Esophagus muscularis mucosa (tissue), 4 donors: ENCODE data around the gene MYBBP1A. TPM values are rescaled to one million over a fixed set of nuclear protein-coding genes. Genes with fewer than 3 reads are reported as not detected.
A peak's percentile ranks its signal among the peaks of the same experiment; 100 is the strongest.

Source experiments
- DNase-seq: peaks from one replicate; pipeline ENCODE4 v3.0.0-alpha.2; 2017; ENCODE audit errors: extremely low spot score
- H3K27ac ChIP-seq, 4 donors: fragments of 200-600 bp; sonication (generic); replicated peaks in 1 of 4; 1 replicate in 3 of 4; 2 replicates in 1 of 4; pipeline ENCODE4 v1.5.1; 2016 to 2019; ENCODE audit warnings: mild to moderate bottlenecking in 1 of 4
- H3K27me3 ChIP-seq, 4 donors: fragments of 200-600 bp; sonication (generic); one replicate each; pipeline versions ENCODE4 v1.5.1 to v1.6.0; 2016 to 2019
- H3K36me3 ChIP-seq, 4 donors: fragments of 200-600 bp; sonication (generic); one replicate each; pipeline ENCODE4 v1.5.1; 2016 to 2019
- H3K4me1 ChIP-seq, 4 donors: fragments of 200-600 bp; sonication (generic); one replicate each; pipeline ENCODE4 v1.5.1; 2016 to 2019
- H3K4me3 ChIP-seq, 4 donors: fragments of 200-600 bp; sonication (generic); 1 replicate in 2 of 4; 2 replicates in 2 of 4; pipeline ENCODE4 v1.5.1; 2016 to 2019; ENCODE audit warnings: mild to moderate bottlenecking in 4 of 4, moderate library complexity in 1 of 4
- H3K9me3 ChIP-seq, 4 donors: fragments of 200-600 bp; sonication (generic); 1 replicate in 3 of 4; 2 replicates in 1 of 4; pipeline ENCODE4 v1.5.1; 2016 to 2019
- CTCF ChIP-seq, 3 experiments: fragments of 200-600 bp in 2 of 3; fragments of 450-650 bp in 1 of 3; sonication (generic) in 2 of 3; IDR thresholded peaks; one replicate each; pipeline ENCODE4 v1.5.1; 2017 to 2019; ENCODE audit warnings: antibody characterized with exemption in 3 of 3, mild to moderate bottlenecking in 2 of 3, moderate library complexity in 1 of 3
- EP300 ChIP-seq: sonication (generic); formaldehyde crosslinking; IDR thresholded peaks from one replicate; pipeline ENCODE4 v1.6.1; 2017; ENCODE audit warnings: antibody characterized with exemption
- POLR2A ChIP-seq: fragments of 450-650 bp; IDR thresholded peaks from one replicate; pipeline ENCODE4 v1.6.1; 2017; ENCODE audit warnings: antibody characterized with exemption, moderate library complexity, mild to moderate bottlenecking, low read depth
- POLR2AphosphoS5 ChIP-seq, 2 donors: sonication (generic); formaldehyde crosslinking; IDR thresholded peaks; one replicate each; pipeline ENCODE4 v1.6.1; 2017; ENCODE audit warnings: antibody characterized with exemption in 2 of 2
- WGBS: methylation state at CpG from one replicate; pipeline ENCODE4 v1.1.5; 2018; 5-methylcytosine and 5-hydroxymethylcytosine counted together
- intact Hi-C: fragments of 100-400 bp; cut with DNase I; formaldehyde crosslinking; loops from one replicate; pipeline ENCODE4 v1.15.1; 2023
- total RNA-seq, 4 donors: library from RNA; depleted of rRNA; stranded (reverse); fragments of >200 nt; gene quantifications; one replicate each; pipeline versions ENCODE4 v1.1.0 to v1.2.1, GENCODE V29; 2016

MYBBP1A gene
- total RNA-seq, 4 donors from 2014 or later = 31.6 to 45.4 (median 36.1) TPM

DNA sequence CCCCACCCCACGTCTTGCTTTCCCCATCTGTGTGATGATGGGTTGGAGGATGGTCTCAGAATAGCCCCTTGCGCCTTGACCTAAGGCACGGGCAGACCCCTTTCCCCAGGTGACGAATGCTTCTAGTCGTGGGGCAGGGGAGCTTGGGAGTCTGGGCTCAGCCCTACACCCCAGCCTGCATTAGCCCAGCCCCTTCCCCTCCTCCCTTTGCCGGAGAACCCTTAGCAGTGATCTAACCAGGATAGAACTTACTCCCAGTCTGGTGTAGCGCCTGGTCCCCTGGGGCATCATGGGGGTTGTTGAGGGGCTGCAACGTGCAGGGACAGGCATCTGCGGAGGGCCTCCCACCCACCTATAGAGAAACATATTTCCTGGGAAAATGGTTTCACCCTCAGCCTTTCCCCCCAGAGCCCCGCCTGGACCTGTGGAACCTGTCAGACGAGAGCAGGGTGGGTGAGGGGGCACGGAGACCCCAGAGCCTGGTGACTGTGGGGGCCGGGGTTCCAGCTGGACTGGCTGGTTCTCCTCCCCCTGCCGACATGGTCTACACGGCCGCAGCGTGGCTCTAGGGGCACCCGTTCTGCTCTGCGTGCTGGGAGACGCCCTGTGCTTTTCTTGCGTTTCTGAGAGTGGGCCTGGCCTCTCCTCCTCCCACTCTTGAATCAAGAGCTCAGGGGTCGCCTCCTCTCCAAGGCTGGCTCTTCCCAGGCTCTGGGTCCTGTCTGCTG lies 33.9 kb upstream of the MYBBP1A start:
- Histone ChIP-seq H3K4me3 (no peak overlapping the region), H3K36me3 (no peaks in the 10 kb centered on the region), H3K27me3 (peaks cover 0 to 16% (median 7%) of the 10 kb centered on the region in 4 donors), H3K9me3 (no peaks in the 10 kb centered on the region), H3K4me1 (peaks cover 20 to 48% (median 38%) of the 10 kb centered on the region in 4 donors), H3K27ac (peak overlapping the region in 2 of 4 donors; percentile 4 to 54)
- 84% methylated on average over 13 of the region's 22 CpGs for WGBS
- TF ChIP-seq POLR2A (no peak), POLR2AphosphoS5 (IDR thresholded peaks at IDR 0.05) (no peak), EP300 (no peak), CTCF (IDR thresholded peaks at IDR 0.05) (no peak)
- DNase-seq = no peak
- intact Hi-C loops = loop anchor here (5.0 kb wide), 1 partner anchor 33 kb away; no protein-coding TSS in a partner anchor

DNA sequence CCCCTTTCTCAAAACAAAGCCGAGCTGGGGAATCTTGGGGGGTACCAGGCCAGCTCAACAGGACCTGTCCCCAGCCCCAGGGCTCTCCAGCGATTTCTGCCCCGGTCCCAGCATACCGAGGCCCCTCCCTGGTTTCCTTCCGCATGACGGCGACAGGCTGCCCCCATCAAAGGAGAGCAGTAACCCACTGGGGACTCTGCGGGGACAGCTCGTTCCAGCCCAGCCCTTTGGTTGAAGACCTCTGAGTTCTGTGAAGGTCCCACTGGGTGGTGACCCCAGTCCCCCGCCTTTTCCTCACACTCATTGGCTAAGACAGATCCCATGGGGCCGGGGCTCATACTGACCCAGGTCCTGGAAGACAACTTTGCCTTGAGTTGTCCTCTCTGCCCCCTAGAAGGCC lies 33.2 kb upstream of the MYBBP1A start:
- TF ChIP-seq POLR2AphosphoS5 (IDR thresholded peaks at IDR 0.05) = peak in 1 of 2 donors; percentile 16
- no peak for TF ChIP-seq CTCF (IDR thresholded peaks at IDR 0.05)
- no peak for TF ChIP-seq POLR2A
- Histone ChIP-seq H3K9me3 (no peaks in the 10 kb centered on the region), H3K4me1 (peaks cover 27 to 53% (median 44%) of the 10 kb centered on the region in 4 donors), H3K36me3 (no peaks in the 10 kb centered on the region), H3K27me3 (peaks cover 0 to 23% (median 9%) of the 10 kb centered on the region in 4 donors), H3K27ac (peak overlapping the region; percentile 31 to 80 (median 74)), H3K4me3 (no peak overlapping the region)
- DNase-seq = no peak
- intact Hi-C loops = loop anchor here (5.0 kb wide), 1 partner anchor 34 kb away; no protein-coding TSS in a partner anchor
- 86% methylated on average over 9 of the region's 11 CpGs for WGBS

DNA sequence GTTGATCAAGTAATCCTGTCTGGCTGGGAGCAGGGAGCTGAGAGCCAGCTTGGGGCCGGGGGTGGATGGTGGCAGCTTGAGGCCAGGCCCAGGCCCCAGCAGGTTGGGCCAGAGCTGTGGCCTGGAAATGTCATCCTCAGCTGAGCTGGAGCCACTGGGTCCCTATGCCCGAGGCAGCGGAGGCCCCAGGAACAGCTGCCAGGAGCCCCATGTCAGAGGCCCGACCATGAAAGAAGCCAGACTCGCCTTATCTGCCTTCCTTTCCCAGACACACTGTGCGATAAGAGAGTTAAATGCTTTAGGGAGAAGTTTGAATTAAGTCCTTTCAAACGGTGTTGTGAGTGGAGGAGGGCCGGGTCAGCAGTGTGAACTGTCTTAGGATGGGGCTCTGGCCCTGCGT lies 32.6 kb upstream of the MYBBP1A start:
- H3K4me3 ChIP-seq = peak overlapping the region in 1 of 4 donors; percentile 5
- TF ChIP-seq POLR2AphosphoS5 (IDR thresholded peaks at IDR 0.05) = no peak
- no peak for TF ChIP-seq CTCF (IDR thresholded peaks at IDR 0.05)
- no peak for TF ChIP-seq POLR2A
- no peak for TF ChIP-seq EP300
- WGBS = 65% methylated on average over 9 of the region's 9 CpGs
- H3K4me1 ChIP-seq = peaks cover 28 to 54% (median 45%) of the 10 kb centered on the region in 4 donors
- intact Hi-C loops = loop anchor here (5.0 kb wide), 1 partner anchor 34 kb away; no protein-coding TSS in a partner anchor
- no peaks in the 10 kb centered on the region for H3K9me3 ChIP-seq
- no peaks in the 10 kb centered on the region for H3K36me3 ChIP-seq
- peak overlapping the region; percentile 31 to 80 (median 74) for H3K27ac ChIP-seq
- DNase-seq = no peak
- H3K27me3 ChIP-seq = peaks cover 0 to 29% (median 9%) of the 10 kb centered on the region in 4 donors

- DNase-seq = no peak
- Histone ChIP-seq H3K9me3 (no peaks in the 10 kb centered on the region), H3K4me3 (no peak overlapping the region), H3K27me3 (peaks cover 0 to 35% (median 9%) of the 10 kb centered on the region in 4 donors), H3K4me1 (peaks cover 28 to 56% (median 47%) of the 10 kb centered on the region in 4 donors), H3K27ac (peak overlapping the region; percentile 31 to 80 (median 74)), H3K36me3 (no peaks in the 10 kb centered on the region)
- intact Hi-C loops = loop anchor here (5.0 kb wide), 1 partner anchor 35 kb away; no protein-coding TSS in a partner anchor
- TF ChIP-seq POLR2A = no peak
- TF ChIP-seq EP300 = no peak
- no peak for TF ChIP-seq CTCF (IDR thresholded peaks at IDR 0.05)
- TF ChIP-seq POLR2AphosphoS5 (IDR thresholded peaks at IDR 0.05) = no peak
- whole genome bisulfite sequencing = 92% methylated on average over 6 of the region's 7 CpGs
Observed at GRCh38 chr17:4587195-4587594, 32.0 kb upstream of the MYBBP1A start.
